Trophoblast cell (in vitro differentiated cells and primary cell): ENCODE data around the gene RAB15.

Source experiments
- DNase-seq, 2 donors: peaks; one replicate each; pipeline ENCODE4 v3.0.0-alpha.2; 2016
- H2AFZ ChIP-seq: 2 replicates; pipeline ENCODE4 v1.6.1; 2013; ENCODE audit warnings: low read length, moderate library complexity, mild to moderate bottlenecking; ENCODE audit not compliant: insufficient read depth, poor library complexity
- H2AK5ac ChIP-seq: 2 replicates; pipeline ENCODE4 v1.6.1; 2013; ENCODE audit warnings: mild to moderate bottlenecking, low read length
- H2BK120ac ChIP-seq: 2 replicates; pipeline ENCODE4 v1.6.1; 2013; ENCODE audit warnings: low read length, mild to moderate bottlenecking, moderate library complexity; ENCODE audit not compliant: insufficient read depth, poor library complexity
- H2BK12ac ChIP-seq: 2 replicates; pipeline ENCODE4 v1.6.1; 2013; ENCODE audit warnings: mild to moderate bottlenecking, low read length, moderate library complexity
- H2BK5ac ChIP-seq: 2 replicates; pipeline ENCODE4 v1.6.1; 2013; ENCODE audit warnings: low read length, low read depth, moderate library complexity, mild to moderate bottlenecking; ENCODE audit not compliant: poor library complexity
- H3K14ac ChIP-seq: 2 replicates; pipeline ENCODE4 v1.6.1; 2013; ENCODE audit warnings: mild to moderate bottlenecking, low read length
- H3K18ac ChIP-seq: 2 replicates; pipeline ENCODE4 v1.6.1; 2013; ENCODE audit warnings: mild to moderate bottlenecking, low read length
- H3K23ac ChIP-seq: 2 replicates; pipeline ENCODE4 v1.6.1; 2013; ENCODE audit warnings: low read length
- H3K27ac ChIP-seq: 2 replicates; pipeline ENCODE4 v1.5.1; 2013; ENCODE audit warnings: low read depth, mild to moderate bottlenecking, inconsistent platforms, low read length, moderate library complexity
- H3K27me3 ChIP-seq: 2 replicates; pipeline ENCODE4 v1.6.1; 2013; ENCODE audit warnings: inconsistent platforms, mild to moderate bottlenecking, low read length, moderate library complexity; ENCODE audit not compliant: insufficient read depth
- H3K36me3 ChIP-seq, 2 experiments: 1 replicate in 1 of 2; 2 replicates in 1 of 2; pipeline ENCODE4 v1.6.1; 2013; ENCODE audit warnings: low read length in 2 of 2, mild to moderate bottlenecking in 2 of 2, moderate library complexity in 1 of 2; ENCODE audit not compliant: insufficient read depth in 2 of 2, control insufficient read depth in 1 of 2
- H3K4ac ChIP-seq: 2 replicates; pipeline ENCODE4 v1.6.1; 2013; ENCODE audit warnings: low read depth, mild to moderate bottlenecking, low read length, moderate library complexity
- H3K4me1 ChIP-seq, 2 experiments: 1 replicate in 1 of 2; 2 replicates in 1 of 2; pipeline ENCODE4 v1.6.1; 2013; ENCODE audit warnings: low read length in 2 of 2, mild to moderate bottlenecking in 2 of 2, moderate library complexity in 1 of 2; ENCODE audit not compliant: insufficient read depth in 2 of 2, control insufficient read depth in 1 of 2
- H3K4me2 ChIP-seq: 2 replicates; pipeline ENCODE4 v1.6.1; 2013; ENCODE audit warnings: inconsistent platforms, mild to moderate bottlenecking, low read length, moderate library complexity
- H3K4me3 ChIP-seq: 2 replicates; pipeline ENCODE4 v1.5.1; 2013; ENCODE audit warnings: mild to moderate bottlenecking, low read depth, low read length, inconsistent platforms
- H3K79me1 ChIP-seq: one replicate; pipeline ENCODE4 v1.6.1; 2013; ENCODE audit warnings: low read length
- H3K79me2 ChIP-seq: 2 replicates; pipeline ENCODE4 v1.6.1; 2013; ENCODE audit warnings: low read length, mild to moderate bottlenecking; ENCODE audit not compliant: control insufficient read depth, insufficient read depth, poor library complexity
- H3K9ac ChIP-seq: 2 replicates; pipeline ENCODE4 v1.6.1; 2013; ENCODE audit warnings: mild to moderate bottlenecking, low read length
- H3K9me3 ChIP-seq: 2 replicates; pipeline ENCODE4 v1.6.1; 2013; ENCODE audit warnings: low read depth, mild to moderate bottlenecking, control low read depth, inconsistent platforms, low read length; ENCODE audit not compliant: insufficient read depth
- H4K12ac ChIP-seq: 2 replicates; pipeline ENCODE4 v1.6.1; 2013; ENCODE audit warnings: low read depth, mild to moderate bottlenecking, low read length, moderate library complexity
- H4K8ac ChIP-seq: 2 replicates; pipeline ENCODE4 v1.6.1; 2013; ENCODE audit warnings: low read depth, mild to moderate bottlenecking, low read length, moderate library complexity
- H4K91ac ChIP-seq: one replicate; pipeline ENCODE4 v1.6.1; 2013; ENCODE audit warnings: low read depth, mild to moderate bottlenecking, low read length, moderate library complexity
- WGBS: extraction: QIAGEN DNeasy Blood & Tissue Kit; methylation state at CpG from one replicate; pipeline ENCODE4 v1.1.7; 2013; ENCODE audit warnings: missing lambda C conversion rate; ENCODE audit not compliant: insufficient read length, insufficient coverage; ENCODE audit errors: extremely low coverage; 5-methylcytosine and 5-hydroxymethylcytosine counted together

RAB15 gene

GRCh38 chr14:64994540-64994939 is 22.4 kb upstream of the RAB15 start:
- H3K27ac ChIP-seq = no peak overlapping the region
- peaks cover 0 to 2% of the 10 kb centered on the region in 2 experiments for H3K4me1 ChIP-seq
- H3K23ac ChIP-seq = no peak overlapping the region
- H4K12ac ChIP-seq = no peak overlapping the region
- H2BK5ac ChIP-seq = no peak overlapping the region
- no peaks in the 10 kb centered on the region for H3K79me2 ChIP-seq
- no peak overlapping the region for H3K14ac ChIP-seq
- no peak overlapping the region for H3K4me2 ChIP-seq
- H4K91ac ChIP-seq = no peak overlapping the region
- no peak overlapping the region for H2BK120ac ChIP-seq
- H2AK5ac ChIP-seq = no peak overlapping the region
- H2AFZ ChIP-seq = no peak overlapping the region
- peaks cover 0 to 2% of the 10 kb centered on the region in 2 experiments for H3K36me3 ChIP-seq
- 100% methylated on average over 1 of the region's 2 CpGs for WGBS
- H3K18ac ChIP-seq = no peak overlapping the region
- no peak overlapping the region for H3K9ac ChIP-seq
- no peak overlapping the region for H4K8ac ChIP-seq
- H3K4me3 ChIP-seq = no peak overlapping the region
- H2BK12ac ChIP-seq = no peak overlapping the region
- no peaks in the 10 kb centered on the region for H3K9me3 ChIP-seq
- H3K79me1 ChIP-seq = no peaks in the 10 kb centered on the region
- no peaks in the 10 kb centered on the region for H3K27me3 ChIP-seq
- DNase-seq = no peak
- no peak overlapping the region for H3K4ac ChIP-seq

GRCh38 chr14:64993266-64993930 is 21.3 kb upstream of the RAB15 start:
- Histone ChIP-seq H3K27me3 (no peaks in the 10 kb centered on the region), H4K8ac (no peak overlapping the region), H2AK5ac (no peak overlapping the region), H3K18ac (no peak overlapping the region), H3K4me1 (peaks cover 0 to 2% of the 10 kb centered on the region in 2 experiments), H3K27ac (no peak overlapping the region), H3K79me2 (no peaks in the 10 kb centered on the region), H3K9ac (no peak overlapping the region), H3K4me2 (no peak overlapping the region), H3K36me3 (peaks cover 0 to 2% of the 10 kb centered on the region in 2 experiments), H4K12ac (no peak overlapping the region), H3K4ac (no peak overlapping the region), H3K79me1 (no peaks in the 10 kb centered on the region), H2BK5ac (no peak overlapping the region), H2BK12ac (no peak overlapping the region), H2BK120ac (no peak overlapping the region), H4K91ac (no peak overlapping the region), H3K14ac (no peak overlapping the region), H3K23ac (no peak overlapping the region), H3K9me3 (no peaks in the 10 kb centered on the region), H3K4me3 (no peak overlapping the region), H2AFZ (no peak overlapping the region)
- WGBS = no CpG with 5 or more reads among the region's 3 CpGs
- no peak for DNase-seq

- peaks cover 1% of the 10 kb centered on the region for H3K79me1 ChIP-seq
- no peak overlapping the region for H4K91ac ChIP-seq
- H3K18ac ChIP-seq = no peak overlapping the region
- H2BK12ac ChIP-seq = no peak overlapping the region
- H3K27me3 ChIP-seq = no peaks in the 10 kb centered on the region
- H3K23ac ChIP-seq = no peak overlapping the region
- H2AFZ ChIP-seq = no peak overlapping the region
- no peak overlapping the region for H2BK120ac ChIP-seq
- peaks cover 0 to 2% of the 10 kb centered on the region in 2 experiments for H3K36me3 ChIP-seq
- H3K4me2 ChIP-seq = no peak overlapping the region
- no peak overlapping the region for H3K4ac ChIP-seq
- H3K9me3 ChIP-seq = no peaks in the 10 kb centered on the region
- no peak overlapping the region for H3K9ac ChIP-seq
- WGBS = no CpG with 5 or more reads among the region's 5 CpGs
- no peak overlapping the region for H3K14ac ChIP-seq
- DNase-seq = no peak
- peaks cover 0 to under 1% of the 10 kb centered on the region in 2 experiments for H3K4me1 ChIP-seq
- no peak overlapping the region for H4K12ac ChIP-seq
- H3K4me3 ChIP-seq = no peak overlapping the region
- no peak overlapping the region for H2AK5ac ChIP-seq
- H3K27ac ChIP-seq = no peak overlapping the region
- H3K79me2 ChIP-seq = peaks cover 1% of the 10 kb centered on the region
- no peak overlapping the region for H2BK5ac ChIP-seq
- no peak overlapping the region for H4K8ac ChIP-seq
Measured at GRCh38 chr14:64992328-64992885, 20.3 kb upstream of the RAB15 start.

- peaks cover 0 to 2% of the 10 kb centered on the region in 2 experiments for H3K4me1 ChIP-seq
- no peak overlapping the region for H4K12ac ChIP-seq
- WGBS = no CpG with 5 or more reads among the region's 4 CpGs
Measured at GRCh38 chr14:64990939-64991338, 18.8 kb upstream of the RAB15 start.

More at GRCh38 chr14:64990939-64991338, 18.8 kb upstream of the RAB15 start:
- H3K36me3 ChIP-seq = peaks cover 0 to 2% of the 10 kb centered on the region in 2 experiments
- H3K23ac ChIP-seq = no peak overlapping the region
- H3K14ac ChIP-seq = no peak overlapping the region
- no peak overlapping the region for H3K4me3 ChIP-seq
- H3K4me2 ChIP-seq = no peak overlapping the region
- H3K27ac ChIP-seq = no peak overlapping the region
- no peaks in the 10 kb centered on the region for H3K9me3 ChIP-seq
- H2AK5ac ChIP-seq = no peak overlapping the region
- no peak overlapping the region for H2BK120ac ChIP-seq
- no peaks in the 10 kb centered on the region for H3K27me3 ChIP-seq
- H2AFZ ChIP-seq = no peak overlapping the region
- H2BK5ac ChIP-seq = no peak overlapping the region
- no peak overlapping the region for H3K4ac ChIP-seq
- peaks cover 8% of the 10 kb centered on the region for H3K79me1 ChIP-seq
- peaks cover 4% of the 10 kb centered on the region for H3K79me2 ChIP-seq
- DNase-seq = no peak
- H2BK12ac ChIP-seq = no peak overlapping the region
- H4K91ac ChIP-seq = no peak overlapping the region
- no peak overlapping the region for H3K9ac ChIP-seq
- no peak overlapping the region for H3K18ac ChIP-seq
- no peak overlapping the region for H4K8ac ChIP-seq
